HPDE6-E6E7 (cell line): ENCODE measurements around the gene DPP7.

ENCODE experiments used
- DNase-seq: peaks from one replicate; pipeline ENCODE4 v3.0.0; 2011; ENCODE audit warnings: missing footprints; ENCODE audit errors: extremely low spot score

The DPP7 gene

GRCh38 chr9:137111788-137112563, 2.6 kb downstream of the DPP7 start:
- DNase-seq = no peak

DNA sequence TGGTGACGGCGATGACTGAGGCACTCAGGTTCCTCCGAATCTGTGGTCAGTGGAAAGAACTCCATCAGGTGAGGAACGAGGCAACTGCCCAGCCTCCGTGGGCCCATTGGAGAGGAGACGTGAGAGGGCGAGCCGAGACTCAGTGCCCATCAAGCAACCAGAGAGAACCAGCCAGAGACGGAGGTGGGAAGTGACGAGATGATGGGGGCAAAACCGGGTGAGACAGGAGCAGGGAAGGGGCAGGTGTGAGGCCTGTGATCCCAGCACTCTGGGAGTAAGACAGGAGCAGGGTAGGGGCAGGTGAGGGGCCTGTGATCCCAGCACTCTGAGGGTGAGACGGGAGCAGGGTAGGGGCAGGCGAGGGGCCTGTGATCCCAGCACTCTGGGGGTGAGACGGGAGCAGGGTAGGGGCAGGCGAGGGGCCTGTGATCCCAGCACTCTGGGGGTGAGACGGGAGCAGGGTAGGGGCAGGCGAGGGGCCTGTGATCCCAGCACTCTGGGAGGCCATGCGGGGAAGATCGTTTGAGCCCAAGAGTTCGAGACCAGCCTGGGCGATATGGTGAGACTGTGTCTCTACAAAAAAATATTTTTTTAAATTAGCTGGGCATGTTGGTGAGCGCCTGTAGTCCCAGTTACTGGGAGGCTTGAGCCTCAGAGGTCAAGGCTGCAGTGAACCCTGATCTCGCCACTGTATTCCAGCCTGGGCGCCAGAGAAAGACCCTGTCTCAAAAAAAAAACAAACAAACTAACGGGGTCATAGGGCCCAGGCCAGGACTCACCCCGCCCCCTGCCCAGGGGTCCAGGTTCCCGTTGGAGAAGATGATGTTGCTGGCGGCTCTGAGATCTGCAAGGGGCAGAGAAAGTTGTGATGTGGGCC, 3.4 kb downstream of the DPP7 start:
- no peak for DNase-seq

DNA sequence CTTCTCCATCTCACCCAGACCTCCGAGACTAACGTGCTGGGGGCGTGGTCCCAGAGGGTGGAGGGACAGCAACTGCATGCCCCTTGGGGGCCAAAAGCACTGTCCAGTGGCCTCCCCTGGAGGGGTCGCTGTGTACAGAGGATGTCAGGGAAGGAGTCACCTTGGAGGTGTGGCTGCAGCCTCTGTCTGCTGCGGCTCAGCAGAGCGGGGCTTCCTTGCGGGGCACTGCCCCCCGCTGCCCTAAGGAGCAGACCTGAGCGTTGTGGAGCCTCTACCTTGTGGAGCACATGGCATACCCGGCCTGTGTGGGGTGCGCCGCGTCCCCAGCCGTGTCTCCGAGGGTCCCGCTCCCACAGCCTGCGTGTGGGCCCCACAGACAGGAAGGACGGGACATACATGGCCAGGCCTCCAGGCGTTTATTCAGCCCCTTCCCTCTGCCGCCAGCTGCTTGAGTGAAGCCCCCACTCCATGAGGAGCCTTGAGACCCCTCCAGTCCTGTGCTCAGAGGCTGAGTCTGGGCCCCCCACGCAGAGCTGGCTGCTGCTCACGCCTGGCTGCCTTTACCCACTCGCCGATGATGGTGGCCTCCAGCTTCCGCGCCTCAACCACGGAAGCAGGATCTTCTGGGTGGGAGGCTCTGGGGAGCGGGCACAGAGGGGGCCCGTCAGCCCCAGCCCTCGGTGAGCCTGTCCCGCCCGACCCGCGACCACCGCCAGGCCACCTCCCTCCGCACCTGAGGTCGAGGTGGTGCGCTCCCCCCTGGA, 4.2 kb downstream of the DPP7 start:
- no peak for DNase-seq

DNA sequence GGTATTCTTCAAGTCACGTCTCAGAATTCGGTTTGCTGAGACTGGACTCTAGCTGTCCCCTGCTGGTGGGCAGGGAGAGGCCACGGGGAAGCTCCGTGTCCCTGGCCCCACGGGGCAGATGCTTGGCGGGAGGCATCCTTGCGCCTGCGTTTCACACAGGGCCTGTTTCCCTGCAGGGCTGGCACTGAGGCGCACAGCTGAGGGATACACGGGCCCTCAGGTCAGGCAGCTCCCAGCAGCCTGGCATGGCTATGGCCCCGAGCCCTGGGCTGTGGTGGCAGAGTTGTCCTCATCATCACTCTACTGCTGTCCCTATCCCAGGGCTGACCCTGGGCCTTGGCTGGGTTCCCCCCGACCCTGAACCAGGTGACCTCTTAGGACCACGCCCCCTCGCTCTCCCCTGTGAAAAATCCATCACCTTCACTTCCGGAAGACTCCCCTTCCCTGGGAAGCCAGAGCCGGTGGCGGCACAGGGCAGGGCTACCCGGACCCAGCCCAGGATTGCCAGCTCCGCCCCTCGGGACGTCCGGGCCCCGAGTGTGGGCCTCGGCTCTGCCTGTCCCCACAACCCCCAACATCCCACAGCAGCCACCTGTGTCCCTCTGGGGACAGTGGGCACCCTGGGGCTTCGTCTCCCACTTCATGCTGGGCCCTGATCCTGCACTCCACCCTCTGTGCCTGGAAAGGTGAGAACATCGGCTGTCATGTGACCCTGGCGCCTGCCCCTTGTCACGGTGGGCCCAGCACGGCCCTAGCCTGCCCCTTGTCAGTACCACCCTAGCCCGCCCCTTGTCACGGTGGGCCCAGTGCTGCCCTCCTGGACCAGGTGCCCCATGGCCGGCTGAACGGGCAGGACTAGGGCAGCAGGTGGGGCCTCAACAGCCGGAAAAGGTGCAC, 5.0 kb downstream of the DPP7 start:
- DNase-seq = no peak

DNA sequence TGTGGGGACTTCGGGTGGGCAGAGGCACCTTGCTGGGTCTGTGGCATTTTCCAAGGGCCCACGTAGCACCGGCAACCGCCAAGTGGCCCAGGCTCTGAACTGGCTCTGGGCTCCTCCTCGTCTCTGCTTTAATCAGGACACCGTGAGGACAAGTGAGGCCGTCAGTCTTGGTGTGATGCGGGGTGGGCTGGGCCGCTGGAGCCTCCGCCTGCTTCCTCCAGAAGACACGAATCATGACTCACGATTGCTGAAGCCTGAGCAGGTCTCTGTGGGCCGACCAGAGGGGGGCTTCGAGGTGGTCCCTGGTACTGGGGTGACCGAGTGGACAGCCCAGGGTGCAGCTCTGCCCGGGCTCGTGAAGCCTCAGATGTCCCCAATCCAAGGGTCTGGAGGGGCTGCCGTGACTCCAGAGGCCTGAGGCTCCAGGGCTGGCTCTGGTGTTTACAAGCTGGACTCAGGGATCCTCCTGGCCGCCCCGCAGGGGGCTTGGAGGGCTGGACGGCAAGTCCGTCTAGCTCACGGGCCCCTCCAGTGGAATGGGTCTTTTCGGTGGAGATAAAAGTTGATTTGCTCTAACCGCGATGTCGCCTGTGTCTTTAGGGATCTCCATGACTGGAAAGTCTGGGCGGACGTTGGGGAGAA, 5.8 kb downstream of the DPP7 start:
- DNase-seq = no peak

DNA sequence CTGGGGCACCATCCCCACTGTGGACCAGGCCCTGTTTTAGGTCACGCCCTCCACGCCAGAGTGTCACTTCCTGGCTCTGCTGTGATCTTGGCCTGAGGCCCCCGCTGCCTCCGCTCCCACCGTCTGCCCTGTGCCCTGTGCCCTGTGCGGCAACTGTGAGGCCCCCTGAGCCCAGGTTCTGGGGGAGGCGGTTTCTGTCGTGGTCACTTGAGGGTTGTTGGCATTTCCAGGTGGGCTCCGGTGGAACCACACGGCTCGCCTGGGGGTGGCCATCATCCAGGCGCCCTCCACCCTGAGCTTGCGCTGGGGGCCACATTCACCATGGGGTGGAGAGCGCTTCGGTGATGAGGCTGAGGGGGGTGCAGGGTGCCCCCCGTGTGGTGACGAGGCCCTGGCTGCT, 6.6 kb downstream of the DPP7 start:
- no peak for DNase-seq

DNA sequence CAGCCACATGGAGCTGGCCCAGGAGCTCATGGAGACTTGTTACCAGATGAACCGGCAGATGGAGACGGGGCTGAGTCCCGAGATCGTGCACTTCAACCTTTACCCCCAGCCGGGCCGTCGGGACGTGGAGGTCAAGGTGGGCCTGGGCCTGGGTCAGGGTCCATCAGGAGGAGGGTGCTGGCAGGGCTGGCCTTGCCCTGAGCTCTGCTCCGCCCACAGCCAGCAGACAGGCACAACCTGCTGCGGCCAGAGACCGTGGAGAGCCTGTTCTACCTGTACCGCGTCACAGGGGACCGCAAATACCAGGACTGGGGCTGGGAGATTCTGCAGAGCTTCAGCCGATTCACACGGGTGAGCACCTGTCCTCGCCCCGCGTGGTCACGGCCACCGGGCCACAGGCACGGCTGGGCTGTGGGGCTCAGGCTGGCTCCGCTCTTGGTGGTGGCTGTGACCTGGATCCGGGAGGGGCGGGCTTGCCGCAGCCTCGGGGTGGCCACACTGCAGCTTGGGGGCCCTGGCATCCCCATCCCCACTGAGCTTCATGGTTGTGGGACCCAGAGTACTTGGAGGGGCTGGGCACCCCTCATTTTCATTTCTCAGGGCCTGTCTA, 7.1 kb downstream of the DPP7 start:
- DNase-seq = no peak

- DNase-seq = no peak
Measured at GRCh38 chr9:137106662-137107250, 7.8 kb downstream of the DPP7 start.

DNA sequence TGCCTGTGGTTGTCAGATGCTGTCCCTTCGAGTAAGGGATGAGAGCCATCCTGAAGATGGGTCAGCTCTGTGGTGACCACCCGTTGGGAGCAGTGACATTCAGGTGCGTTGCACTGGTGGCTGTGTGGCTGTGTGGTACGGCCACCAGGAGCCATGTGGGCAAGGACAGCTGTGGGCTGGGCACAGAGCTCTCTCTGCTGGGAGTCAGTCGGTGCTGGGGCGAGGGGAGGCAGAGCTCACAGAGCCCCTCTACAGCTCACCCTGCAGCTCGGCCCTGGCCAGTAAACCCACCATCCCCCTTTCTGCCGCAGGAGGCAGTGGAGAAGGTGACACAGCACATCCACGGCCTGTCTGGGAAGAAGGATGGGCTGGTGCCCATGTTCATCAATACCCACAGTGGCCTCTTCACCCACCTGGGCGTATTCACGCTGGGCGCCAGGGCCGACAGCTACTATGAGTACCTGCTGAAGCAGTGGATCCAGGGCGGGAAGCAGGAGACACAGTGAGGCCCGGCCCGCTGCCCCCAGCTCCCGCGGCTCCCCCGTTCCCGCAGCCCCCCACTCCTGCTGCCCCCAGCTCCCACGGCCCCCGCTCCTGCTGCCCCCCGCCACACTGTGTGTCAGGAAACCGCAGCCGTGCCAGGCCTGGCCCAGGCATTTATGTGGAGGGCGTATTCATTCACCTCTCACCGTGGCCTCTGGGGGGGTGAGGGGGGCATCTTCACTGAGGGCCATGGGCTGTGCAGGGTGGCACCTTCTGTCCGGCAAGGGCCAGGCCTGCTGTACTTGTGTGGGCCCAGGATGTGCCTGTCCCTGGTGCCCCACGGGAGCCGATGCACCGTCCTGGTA, 8.5 kb downstream of the DPP7 start:
- DNase-seq = no peak

- DNase-seq = no peak
Measured at GRCh38 chr9:137103206-137103999, 11.1 kb downstream of the DPP7 start.

GRCh38 chr9:137099231-137099630, 15.3 kb downstream of the DPP7 start:
- no peak for DNase-seq

DNA sequence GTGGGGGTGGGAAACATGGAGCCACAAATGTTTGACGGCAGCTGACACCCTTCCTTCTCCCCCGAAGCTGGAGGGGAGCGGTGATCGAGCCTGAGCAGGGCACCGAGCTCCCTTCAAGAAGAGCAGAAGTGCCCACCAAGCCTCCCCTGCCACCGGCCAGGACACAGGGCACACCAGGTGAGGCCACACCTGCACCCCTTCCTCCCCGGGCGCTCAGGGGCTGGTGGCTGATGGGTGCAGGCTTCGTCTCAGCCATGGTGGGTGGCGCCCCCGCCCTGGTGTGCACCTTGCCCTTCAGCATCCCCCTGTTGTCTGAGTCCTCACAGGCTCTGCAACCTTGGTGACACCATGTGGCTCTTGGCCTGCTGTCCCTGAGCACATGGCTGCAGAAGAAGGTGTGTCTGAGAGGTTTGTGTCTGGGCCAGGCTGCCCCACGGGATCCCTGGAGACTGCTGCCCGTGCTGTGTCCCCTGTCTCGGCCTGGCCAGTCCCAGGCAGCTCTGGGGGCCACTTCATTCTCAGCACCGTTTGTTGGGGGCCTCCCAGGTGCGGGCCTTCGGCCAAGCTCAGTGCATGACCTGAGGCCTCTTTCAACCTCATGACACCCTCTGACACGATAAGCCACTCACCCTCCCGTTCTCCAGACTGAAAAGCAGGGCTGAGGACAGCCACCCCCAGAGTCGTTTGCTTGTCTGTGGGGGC, 16.6 kb downstream of the DPP7 start:
- DNase-seq = no peak

DNA sequence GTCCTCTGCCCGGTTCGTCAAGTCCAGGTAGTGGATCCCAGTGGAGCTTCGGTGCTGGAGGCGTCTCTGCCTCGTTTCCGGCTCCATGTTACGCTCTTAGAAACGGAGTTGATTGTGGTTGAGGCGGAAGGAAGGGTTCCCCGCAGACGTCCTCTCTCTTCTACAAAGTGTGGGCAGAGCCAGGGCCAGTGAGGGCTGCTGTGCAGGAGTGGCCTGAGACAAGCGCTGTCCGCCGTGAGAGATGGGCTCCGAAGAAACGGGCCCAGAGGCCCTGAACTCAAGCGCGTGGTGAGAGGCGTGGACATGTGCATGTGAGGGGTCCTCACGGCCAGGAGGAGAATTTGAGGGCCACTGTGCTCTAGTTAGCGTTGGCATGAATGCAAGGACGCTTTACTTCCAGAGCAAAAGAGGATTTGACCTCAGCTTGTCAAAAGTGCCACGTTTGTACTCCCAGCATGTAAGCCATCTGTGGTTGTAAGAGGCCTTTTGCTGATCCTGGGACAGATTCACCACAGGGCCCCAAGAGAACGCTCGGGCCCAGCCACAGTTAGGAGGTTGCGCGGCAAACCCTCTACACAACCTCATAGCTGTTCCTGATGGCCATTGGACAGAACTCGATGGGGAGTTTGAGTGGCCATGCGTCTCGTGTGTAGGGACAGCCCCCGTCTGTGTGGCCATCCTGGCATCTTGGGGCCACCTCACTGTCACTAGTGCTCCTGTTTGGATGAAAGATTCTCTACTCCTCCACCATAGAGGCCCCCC, 17.6 kb downstream of the DPP7 start:
- no peak for DNase-seq

DNA sequence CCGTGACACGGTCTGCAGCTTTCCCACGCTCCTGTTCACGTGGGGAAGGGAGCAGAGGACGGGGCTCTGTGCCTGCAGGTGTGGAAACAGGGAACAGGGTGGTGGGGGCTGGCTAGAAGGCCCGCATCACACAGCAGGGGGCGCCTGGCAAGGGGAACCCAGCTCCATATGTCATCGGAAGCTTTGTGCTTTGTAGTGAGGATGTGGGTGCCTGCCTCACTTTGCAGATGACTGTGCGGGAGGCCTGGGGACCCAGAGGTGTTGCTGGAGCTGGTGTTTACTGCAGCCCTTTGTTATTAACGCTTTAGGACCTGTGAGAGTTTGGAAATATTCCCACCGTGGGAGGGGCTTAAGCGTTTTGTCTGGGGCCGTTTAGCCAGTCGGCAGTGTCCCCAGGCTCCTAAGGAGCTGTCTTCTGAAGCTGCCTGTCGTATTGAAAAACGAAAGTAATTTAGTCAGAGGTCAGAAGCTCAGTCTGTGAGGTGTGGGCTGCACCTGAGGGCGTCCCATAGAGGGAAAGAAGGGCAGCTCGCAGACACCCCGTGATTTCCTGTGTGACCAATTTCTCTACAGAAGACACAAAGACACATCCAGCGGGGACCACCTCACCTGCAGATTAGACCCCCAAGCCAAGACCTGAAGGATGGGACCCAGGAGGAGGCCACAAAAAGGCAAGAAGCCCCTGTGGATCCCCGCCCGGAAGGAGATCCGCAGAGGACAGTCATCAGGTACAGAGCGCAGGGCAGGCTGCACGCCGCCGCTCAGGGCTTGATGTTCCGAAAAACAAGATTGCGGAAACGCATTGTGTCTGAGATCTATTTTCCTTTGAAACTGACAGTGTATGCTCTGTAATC, 18.6 kb downstream of the DPP7 start:
- DNase-seq = no peak

GRCh38 chr9:137089232-137089947, 25.1 kb downstream of the DPP7 start:
- DNase-seq = no peak
